NCI-H2029 treated with DMSO at 0.1 percent for 48 hours (cell line): ENCODE data around the gene PRR18.

Source experiments
- DNase-seq: peaks from one replicate; lab custom pipeline; 2025; lab: John Stamatoyannopoulos, UW

PRR18 gene

DNA sequence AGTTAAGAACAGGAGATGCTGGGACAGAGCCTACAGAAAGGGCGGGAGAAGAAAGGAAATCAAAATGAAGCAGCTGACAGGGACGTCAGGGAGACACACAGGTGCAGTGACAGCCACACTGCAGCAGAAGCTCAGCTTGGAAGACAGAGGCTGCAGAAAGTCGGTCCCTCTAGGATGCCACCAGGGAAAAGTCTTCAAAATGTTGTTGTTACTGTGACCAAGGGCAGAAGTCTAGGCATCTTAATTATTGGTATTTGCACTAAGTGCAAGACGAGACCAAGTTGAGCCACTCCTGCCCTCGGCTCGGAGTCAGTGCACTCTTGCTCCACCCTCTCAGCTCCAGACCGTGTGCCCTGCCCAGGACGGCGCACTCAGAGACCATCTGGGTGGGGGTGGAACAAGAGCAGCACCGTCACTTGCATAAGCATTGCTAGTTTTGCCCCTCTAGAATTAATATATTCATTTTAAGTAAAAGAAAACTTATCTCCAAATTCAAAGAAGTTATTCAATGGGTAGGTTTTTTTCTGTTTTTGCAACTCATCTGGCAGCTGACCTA lies 2.6 kb downstream of the PRR18 start:
- no peak for DNase-seq

DNA sequence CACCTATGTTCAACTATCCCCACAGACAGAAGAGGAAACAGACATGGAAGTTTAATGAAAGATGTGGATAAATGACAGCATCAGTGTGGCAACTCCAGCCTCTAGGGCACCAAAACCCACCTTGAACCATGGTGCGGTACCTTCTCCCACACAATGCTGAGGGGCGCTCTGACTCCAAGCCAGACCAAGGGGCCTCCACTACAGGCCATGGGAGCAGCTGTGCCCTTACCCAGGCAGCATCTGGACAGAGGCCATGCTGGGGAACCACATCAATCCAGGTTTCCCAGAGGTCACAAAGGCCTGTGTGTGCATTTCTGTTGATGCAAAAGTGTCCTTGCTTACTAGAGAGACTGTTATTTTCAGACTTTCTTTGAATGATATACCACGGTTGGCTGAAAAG lies 4.1 kb downstream of the PRR18 start:
- no peak for DNase-seq

DNA sequence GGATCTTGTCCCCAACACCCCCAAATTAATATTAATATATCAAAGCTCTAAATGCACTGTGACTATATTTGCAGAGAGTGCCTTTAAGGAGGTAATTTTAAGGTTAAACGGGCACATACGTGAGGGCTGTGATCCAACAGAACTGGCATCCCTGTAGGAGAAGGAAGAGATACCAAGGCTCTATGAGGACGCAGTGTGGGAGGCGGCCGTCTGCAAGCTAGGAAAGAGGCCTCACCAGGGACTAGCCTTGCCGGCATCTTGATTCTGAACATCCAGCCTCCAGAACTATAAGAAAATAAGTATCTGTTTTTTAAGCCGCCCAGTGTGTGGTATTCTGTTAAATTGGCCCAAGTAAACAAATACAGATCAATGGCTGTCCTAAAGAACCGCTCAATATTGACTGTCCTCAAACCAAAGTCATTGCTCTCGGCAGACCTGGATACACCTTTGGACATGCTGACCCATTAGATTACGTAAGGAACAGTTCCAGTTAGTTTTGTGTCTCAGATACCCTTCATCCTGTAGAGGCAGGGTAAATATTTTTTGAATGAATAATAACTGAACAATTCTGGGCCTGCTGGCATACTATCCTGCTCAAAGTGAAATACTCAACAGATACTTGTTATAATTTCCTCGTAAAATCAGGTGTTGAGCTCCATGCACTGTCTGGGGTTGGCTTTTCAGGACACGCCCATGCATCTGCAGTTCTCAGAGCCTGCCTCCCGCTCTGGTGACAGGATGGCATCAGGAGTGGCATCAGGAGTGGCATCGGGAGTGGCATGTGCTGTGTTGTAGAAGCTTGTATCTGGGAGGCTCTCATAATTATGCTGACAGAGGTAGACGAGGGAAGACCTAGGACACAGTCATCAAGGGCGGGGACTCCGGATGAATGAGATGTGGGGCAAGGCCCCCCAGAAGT lies 6.3 kb downstream of the PRR18 start:
- no peak for DNase-seq

DNA sequence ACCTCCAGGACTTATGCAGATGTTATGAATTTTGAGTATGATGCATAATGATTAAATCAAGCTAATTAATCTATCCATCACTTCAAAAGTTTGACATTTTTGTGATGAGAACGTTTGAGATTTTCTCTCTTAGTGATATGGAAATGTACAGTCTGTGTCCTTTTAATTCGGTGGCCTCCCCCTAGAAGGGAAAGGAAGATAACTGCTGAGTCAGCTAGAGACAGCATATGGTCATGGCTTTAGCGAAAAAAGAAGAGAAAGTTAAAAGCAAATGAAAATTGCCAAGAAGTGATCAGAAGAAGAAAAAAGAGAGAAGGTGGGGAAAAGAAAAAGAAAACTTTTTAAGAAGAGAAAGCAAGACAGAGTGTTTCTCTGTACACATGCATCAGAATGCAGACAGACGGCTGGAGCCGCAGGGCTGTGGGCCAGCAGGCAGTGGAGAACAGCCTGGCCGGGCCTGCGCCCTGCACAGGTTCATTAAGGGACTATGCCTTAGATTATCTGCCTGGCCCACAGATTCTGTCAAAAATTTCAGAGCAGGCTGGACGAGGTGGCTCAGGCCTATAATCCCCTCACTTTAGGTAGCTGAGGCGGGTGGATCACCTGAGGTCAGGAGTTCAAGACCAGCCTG lies 7.7 kb downstream of the PRR18 start:
- DNase-seq: no peak

DNA sequence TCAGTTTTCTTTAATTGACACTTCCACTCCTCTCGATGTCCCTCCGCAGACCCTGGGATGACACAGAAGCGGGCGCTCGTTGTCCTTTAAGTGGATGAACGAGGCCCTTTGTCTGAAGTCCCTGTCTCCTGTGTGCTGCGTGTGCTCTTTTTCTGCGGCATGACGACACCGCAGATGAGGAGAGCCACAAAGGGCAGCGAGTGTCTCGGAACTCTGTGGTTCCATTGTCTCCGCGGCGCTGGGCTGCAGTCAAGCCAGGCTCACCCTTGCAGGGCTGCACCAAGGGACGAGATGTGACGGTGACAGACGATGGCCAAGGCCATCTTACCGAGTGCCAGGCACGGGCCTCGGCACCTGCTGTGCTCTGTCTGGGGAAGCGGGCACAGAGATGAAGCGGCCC lies 10.6 kb downstream of the PRR18 start:
- no peak for DNase-seq

DNA sequence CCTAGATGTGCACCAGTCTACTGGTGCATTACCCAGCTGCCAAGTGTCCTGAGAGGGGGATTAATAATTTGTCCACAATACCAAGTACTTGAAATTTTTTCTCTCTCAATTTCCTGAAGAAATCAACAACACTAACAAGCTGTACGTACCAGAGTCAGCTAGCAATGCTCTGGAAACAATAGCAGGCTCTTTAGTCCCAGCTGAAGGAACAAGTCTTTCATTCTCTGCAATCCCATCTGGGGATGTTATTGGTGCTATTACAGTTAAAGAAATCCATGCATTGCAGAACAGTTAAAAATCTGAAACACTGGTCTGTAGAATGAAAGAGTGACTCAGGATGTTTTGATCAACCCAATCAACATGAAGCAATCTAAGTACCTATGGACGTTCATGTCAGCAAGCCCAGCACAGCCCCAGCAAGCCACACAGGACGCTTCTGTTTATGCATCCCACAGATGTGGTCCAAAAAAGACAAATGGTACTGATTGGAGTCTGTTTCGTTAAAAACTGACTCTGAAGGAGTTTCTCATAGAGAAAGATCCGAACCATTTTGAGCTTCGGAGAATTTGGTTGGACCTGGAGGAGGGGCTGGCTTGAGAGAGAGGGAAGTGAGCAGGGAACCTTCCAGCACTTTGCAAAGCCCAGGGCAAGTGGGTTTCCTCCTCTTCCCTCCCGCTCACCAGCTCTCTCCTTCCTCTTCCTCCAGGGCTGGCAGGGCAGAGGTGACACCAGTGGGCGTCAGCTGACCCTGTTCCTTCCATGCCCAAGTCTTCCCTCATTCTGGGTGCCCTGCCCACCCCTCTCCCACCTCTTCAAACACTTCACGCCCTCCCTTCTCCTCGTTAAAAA lies 11.9 kb downstream of the PRR18 start:
- no peak for DNase-seq

DNA sequence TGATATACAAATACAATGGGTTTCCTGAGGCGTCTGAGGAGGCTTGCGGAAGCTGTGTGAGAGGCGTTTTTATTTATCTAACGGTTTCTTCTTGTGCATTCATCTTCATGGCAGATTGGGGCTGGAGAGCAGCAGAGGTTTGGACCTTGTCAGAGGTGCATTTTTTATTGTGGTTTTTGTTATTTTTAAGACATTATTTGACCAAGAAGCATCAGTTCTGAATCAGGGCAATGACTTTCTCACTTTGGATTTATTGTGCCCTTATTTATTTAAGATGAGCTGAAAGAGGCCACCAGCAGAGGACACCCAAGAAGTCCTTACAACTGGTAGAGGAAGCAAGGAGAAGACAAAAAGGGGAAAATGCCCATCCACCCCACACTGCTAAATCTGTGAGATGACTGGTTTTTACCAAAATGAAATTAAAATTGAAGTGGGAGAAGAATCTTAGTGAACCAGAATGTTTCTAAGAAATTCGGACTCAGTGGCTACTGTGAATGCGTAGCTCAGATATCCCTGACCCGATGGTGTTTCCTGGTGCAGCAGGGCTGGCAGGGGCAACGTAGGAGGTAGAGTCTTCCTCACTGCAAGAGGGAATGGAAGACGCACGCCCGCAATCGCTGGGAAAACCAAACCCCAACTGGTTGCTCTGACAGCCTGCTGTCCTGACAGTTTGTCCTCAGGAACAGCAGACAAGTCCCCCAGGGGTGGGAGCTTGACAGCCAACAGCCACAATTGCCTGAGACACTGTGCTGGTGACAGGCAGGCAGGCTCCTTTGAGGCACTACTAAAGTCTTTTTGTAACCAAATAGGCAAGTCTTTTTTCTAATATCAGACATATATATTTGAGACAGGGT lies 14.2 kb downstream of the PRR18 start:
- no peak for DNase-seq

DNA sequence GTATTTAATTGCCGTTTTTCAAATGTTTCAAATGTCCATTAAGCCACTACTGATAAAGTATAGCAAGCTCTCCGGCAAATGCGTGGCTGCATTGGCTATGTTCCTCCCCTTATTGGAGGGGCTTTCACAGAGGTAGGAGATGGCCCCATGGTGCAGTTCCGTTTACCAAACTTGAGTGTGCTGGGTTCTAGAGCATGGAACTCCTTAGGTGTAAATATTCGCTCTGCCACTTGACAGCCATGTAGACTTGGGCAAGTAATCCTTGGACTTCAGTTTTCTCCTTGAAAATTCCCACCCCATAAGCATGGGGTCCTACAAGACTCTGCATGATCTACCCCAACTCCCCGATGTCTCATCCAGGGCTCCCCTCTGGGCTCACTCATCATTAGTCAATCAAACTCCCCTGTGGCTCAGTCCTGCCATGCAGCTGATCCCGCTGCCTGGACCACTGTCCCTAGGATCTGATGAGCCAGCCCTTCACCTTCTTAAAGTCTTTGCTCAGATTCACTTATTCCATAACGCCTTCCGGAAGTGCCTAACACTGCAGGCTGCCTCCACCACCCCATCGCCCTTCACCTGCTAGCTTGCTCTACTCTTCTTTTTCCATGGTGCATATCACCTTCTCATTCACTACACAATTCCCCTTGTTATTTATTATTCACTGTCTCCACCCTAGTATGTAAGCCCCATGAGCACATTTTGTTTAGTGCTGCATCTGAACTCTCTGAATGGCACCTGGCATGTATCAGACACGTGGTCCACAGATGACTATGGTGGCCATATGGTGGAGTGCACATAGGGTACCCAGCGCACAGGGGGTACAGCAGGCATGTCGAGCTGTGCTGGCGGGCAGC lies 18.8 kb downstream of the PRR18 start:
- DNase-seq: no peak

DNA sequence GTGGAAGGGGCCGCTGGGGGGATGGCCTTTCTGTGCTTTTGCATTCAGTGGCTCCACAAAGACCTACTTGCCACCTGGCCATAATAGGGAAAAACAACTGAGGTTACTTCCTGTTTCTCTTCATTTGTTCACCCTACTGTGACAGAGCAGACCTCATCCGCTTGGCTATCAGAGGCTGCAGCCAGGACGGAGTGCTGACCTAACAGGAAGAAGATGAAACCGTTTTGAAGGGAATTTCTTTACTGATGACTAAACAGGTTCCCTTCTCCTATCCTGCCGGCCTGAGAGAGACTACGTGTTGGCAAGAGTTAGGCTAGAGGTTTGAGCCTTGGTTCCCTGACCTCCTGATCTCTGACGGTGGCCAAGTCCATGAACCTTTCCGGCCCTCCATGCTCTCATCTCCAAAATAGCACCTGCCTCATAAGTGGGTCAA lies 21.3 kb downstream of the PRR18 start:
- DNase-seq: no peak

DNA sequence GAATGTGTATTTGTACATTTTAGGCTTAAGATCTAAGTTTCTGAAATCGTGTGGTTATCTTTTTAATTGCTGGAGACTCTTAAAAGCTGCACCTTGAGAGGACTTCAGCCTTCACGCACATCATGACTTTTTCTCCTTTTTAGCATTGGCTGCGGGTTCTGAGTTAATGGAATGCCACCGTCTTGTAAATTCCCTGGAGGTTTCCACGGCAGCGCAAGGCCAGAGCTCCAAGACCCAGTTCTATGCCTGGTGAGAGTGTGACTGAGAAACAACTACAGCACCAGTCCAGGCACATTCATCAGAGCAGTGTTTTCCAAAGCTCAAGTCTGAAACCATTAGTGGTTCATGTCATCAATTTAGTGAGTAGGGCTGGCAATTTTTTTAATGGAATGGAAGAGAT lies 23.0 kb downstream of the PRR18 start:
- no peak for DNase-seq

DNA sequence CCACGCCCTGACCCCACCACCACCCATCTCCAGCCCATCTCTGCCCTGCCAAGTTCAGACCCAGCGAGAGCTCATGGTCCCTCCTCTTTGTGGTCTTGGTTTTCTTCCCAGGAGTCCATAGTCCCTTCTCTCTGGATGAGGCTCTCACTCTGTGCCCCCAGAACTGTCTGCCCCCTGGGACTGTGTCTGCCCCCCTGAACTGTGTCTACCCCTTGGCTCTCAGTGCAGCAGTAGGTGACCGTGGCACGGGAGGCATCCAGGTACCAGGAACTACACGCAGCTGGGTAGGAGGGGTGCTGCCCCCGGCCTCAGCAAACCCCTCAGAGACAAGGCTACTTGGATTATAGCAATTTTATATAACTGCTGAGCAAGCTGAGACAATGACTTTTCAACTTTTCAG lies 23.6 kb downstream of the PRR18 start:
- DNase-seq: no peak

DNA sequence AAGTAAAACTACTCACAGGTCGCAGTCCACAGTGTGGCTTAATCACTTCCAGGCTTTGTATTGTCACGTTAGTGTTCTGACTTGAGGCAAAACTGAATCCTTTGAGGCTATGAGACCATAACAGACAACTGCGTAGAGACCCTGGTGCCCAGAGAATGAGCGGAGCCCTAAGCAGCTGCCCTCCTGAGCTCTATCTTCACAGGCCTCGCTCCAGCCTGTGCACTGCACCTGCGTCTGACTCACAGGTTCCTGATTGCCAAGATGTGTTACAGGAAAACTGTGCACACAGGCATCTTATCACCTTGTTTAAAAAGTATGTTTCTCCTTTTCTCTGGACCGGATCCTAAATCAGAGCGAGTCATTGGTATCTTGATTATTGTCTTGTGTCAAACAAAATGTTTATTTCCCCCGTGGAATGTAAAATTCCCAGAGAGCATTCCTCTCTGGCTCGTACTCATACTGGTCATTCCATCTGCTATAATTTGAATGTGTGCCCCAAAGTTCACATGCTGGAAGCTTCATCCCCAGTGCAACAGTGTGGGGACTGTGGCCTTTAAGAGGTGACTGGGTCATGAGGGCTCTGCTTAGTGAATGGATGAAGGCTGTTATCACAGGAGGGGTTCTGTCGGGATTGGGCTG lies 25.7 kb downstream of the PRR18 start:
- DNase-seq: no peak

DNA sequence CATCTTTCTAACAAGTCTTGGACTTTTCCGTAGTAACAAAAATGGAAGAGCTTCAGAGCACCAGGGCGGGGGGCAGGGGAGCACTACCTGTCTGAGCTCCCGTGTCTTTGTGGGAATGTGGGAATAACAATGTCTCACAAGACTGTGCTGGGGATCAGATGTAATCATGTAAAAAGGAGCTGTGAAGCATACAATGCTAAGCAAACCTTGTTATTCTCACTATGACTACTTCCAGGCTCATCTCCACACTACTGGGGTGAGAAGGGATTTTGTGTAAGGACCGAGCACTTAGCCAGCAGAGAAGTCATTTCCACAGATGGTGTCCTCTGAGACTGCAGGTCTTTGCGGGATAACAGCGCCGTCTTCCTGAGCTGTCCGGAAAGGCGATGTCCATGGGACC lies 27.1 kb downstream of the PRR18 start:
- no peak for DNase-seq

DNA sequence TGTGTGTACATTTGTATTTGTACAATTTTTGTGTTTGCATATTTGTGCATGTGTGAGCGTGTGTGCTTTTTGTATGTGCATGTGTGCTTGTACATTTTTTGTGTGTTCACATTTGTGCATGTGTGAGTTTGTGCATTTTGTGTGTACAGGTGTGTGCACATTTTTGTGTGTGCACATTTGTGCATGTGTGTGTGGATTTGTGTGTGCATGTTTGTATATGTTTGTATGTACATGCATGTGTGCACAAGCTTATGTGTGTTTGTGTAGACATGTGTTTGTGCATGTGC lies 28.9 kb downstream of the PRR18 start:
- DNase-seq: no peak

DNA sequence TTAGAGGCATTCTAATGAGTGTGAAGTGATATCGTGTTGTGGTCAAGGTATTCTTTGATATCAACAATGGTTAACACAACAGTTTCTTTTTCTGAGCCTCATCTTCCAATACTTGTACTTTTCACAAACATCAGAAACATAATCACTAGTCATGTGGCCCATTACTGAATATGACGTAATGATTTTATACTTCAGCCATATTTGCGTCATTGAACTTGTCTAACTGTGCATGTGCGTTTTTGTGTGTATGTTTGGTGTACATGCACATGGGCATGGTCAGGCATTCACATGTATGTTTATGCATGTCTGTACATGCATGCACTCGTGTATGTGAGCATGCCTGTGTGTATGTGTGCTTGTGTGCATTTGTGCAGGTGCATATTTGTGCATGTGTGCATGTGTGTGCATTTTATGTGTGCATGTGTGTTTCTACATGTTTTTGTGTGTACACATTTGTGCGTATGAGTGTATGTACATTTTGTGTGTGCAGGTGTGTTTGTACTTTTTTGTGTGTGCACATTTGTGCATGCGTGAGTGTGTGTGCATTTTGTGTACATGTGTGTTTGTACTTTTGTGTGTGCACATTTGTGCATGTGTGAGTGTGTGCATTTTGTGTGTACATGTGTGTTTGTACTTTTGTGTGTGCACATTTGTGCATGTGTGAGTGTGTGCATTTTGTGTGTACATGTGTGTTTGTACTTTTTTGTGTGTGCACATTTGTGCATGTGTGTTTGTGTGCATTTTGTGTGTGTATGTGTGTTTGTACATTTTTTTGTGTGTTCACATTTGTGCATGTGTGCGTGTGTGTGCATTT lies 29.4 kb downstream of the PRR18 start:
- no peak for DNase-seq

DNA sequence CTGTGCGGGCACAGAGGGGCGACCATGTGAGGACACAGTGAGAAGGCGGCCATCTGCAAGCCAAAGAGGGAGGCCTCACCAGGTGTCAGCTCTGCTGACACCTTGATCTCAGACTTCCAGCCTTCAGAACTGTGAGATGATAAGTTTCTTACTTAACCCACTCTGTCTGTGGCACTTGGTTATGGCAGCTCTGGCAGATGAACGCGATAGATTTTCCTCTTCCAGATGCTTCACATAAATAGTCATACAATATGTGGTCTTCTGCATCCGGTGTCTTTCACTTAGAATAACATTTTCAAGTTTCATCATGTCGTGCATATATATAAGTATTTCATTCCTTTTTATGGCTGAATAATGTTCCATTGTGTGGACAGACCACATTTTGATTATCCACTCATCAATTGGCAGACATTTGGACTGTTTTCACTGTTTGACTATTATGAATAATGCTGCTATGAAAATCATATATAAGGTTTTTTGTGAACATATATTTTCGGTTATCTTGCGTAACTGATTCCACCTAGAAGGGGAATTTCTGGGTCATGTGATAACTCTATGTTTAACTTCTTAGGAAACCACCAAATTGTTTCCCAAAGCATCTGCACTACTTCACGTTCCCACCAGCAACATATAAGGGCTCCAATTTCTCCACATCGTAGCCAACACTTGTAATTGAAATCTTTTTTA lies 30.2 kb downstream of the PRR18 start:
- DNase-seq: no peak

DNA sequence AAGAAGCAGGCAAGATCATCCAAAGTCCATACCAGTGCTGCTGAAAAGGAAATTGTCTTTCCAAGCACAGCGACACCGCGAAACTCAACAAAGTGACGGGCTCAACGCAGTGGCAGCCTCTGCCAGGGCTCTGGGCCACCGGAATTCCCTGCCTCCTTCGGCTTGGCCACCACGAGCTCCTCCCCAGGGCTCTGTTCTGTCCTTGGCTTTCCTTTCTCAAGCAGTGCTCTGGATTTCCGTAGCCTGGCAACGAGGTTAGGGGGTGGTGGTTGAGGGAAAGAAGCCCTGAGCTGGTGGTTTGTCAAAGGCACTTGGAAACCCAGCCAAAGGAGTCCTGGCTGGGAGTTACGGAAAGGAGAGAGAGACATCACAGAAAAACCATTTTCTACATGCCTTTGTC lies 31.2 kb downstream of the PRR18 start:
- DNase-seq: no peak

DNA sequence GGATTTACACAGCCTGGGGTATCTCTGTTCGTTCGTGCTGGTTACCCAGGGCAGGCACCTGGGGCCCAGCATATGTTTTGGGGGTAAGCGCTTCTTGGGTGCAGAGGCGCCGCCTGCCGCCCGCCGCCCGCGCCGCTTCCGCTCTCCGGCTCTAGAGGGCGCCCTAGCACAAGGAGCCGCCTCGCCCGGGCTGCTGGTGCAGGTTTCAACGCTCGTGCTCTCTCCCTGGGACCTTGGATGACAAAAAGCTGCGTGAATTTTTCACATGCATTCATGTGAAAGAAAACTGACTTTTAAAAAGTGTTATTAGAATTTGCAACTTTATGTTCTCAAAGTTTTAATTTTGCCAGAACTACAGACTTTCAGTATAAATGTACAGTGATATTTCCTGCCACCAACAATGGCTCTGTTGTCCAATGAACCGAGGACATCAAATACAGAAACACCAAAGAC lies 32.5 kb downstream of the PRR18 start:
- DNase-seq: peak; percentile 22
